D341Med (cell line): ENCODE data around the gene MED12L.
"Not testable (repeated sequence)": the region's sequence is repeated elsewhere in the genome, so short reads cannot be mapped to it uniquely, and the experiment has no call there.

ENCODE experiments used
- DNase-seq: peaks from one replicate; pipeline ENCODE4 v3.0.0; 2012; ENCODE audit warnings: low spot score

MED12L gene

GRCh38 chr3:151209654-151210053 lies 124.2 kb downstream of the MED12L start:
- no peak for DNase-seq

- no peak for DNase-seq
Measured at GRCh38 chr3:151210676-151211381, 125.4 kb downstream of the MED12L start.

GRCh38 chr3:151213151-151213550 lies 127.7 kb downstream of the MED12L start:
- DNase-seq, result no peak

DNA sequence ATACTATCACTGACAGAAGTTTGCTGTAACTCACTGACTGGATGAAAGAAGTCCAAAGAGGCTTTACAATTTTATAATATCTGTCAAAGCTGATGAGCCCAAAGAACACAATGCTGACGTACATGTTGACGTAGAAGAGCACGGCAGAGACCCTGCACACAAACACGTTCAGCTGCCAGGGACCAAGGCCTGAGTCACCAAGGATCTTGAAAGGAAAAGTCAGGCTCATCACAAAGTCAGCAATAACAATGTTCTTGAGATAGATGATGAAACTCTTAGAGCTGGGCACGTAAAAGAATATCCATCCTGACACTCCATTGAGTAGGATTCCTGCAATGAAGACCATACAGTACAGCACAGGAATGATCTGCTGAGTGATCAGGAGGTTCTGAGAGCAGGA lies 128.4 kb downstream of the MED12L start:
- no peak for DNase-seq

DNA sequence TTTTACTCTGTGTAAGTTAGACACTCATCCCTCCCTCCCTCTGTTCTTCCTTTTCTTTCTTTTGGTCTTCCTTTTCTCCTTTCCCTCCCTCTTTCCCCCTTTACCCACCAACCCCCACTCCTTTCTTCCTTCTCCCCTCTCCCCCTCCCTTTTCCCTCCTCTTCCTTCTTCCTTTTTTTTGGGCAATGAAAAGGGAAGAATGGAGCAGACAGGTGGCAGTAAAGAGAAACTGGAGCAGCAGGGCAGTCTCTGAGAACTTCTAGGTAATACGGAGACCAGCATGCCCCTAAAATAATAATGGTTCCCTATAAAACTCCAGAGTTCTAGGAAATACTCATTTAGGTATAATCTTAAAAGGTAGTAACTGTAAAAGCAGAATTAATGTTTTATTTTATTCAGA lies 129.0 kb downstream of the MED12L start:
- DNase-seq, result no peak

DNA sequence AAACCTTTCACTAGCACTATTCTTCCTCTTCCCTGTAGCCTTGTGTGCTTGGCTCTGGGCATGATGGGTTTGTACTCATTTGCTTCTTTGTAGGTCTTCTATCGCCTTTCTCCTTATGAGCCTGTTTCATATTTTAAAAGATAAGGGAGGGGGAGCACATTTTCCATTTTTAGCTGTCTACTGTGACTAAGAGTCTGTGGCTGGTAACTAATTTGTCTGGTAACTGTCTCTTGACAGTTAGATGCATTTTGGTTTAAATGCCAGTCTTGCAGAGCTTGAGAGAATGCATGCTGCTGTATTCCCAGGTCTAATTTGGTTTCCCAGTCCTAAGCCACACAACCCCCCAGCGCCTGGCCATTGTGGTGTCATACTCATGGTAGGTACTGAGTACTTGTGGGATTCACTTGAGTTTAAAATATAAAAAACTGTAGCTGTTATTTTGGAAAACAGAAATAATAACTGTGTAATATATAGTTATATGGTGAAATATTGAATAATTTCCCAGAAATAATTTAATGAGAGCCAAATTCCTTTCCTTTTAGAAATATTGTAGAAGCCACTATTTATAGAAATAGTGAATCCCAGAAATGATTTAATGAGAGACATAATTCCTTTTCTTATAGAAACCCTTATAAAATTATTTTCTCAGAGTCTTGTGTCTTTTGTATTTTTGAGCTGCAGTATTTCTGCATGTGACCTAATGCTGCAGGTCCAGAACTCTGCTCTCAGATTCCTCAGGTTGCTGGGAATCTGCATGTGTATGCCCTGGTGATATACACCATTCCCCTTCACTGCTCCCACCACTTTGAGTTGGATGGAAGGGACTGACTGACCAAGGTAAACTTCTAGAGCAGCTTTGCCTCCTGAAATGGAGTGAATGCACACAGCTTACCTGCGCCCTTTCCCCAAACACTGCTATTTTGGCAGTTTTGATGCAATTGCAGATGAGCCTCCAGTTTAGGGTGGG lies 131.5 kb downstream of the MED12L start:
- DNase-seq, result no peak

DNA sequence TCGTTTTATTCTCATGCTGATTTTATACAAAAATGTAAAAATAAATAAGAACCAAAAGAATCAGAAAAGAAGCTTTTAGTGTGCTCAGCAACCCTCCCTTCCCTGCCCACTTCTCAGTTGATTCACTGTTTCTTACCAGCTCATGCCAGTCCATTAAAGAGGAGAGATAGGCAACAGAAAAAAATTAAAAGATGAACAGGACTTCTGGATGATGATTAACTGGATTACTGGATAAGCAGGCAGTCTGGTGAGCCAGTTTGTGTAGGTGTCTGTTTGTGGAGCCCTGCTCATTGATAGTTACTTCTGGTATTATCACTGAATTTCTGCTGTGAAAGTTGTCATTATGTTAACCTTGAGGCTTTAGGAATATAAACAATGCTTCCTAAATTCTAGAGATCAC lies 132.7 kb downstream of the MED12L start:
- no peak for DNase-seq

GRCh38 chr3:151219056-151219455 lies 133.6 kb downstream of the MED12L start:
- DNase-seq, result no peak

- DNase-seq, result no peak
Measured at GRCh38 chr3:151224268-151224866, 138.9 kb downstream of the MED12L start.

DNA sequence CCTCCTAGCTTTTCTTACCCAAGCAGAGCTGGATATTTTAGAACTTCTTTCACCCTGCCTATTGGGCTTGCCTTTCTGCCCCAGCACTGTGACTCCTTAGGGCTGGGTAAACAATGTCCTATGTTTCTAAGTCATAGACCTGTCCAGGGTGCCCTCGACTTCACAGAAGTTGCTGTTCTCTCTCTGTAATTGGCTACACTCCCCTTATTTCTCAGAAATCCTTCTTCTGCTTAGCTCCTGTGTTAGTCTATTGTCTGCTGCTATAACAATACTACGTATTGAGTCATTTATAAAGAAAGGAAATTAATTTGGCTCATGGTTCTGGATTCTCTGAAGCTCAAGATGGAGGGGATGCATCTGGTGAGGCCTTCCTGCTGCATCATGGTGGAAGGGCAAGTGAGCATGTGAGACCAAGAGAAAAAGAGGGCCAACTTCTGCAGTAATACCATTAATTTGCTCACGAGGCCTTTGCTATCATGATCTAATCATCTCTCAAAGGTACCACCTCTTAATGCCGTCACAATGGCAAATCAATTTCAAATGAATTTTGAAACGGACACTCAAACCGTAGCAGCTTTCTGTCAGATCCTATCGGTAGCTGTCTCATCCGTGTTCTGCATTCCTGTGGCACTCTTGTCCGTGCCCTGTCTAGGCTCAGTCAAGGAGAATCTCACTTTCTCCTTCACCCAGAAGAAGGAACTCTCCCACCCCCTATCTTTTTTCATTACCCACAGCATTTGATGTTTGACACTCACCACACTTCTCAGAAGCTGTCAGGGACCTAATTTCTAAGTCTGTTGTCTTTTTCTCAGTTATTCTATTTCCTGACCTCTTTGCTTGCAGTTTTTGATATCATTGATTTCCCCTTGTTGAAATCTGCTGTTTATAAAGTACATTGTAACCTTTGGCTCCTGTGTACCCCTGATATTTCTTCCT lies 139.8 kb downstream of the MED12L start:
- DNase-seq, result no peak

GRCh38 chr3:151226088-151226563 lies 140.7 kb downstream of the MED12L start:
- no peak for DNase-seq

DNA sequence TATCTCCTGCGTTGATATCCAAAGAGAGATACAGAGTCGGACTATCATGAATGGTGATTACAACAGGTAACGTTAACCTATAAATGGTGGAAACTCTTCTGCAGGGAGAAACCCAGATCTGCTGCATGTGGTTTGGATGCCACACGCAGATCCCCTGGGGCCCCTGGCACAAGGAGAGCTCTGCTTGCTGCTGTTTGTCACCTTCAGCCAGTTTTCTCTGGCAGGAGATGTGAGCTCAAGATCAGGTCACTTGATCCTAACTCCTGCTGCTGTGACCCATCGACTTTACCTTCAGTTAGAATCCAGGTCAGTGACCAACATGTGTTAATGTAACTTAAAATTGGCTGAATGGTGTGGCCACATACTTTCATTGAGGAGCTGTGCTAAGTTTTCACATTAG lies 141.4 kb downstream of the MED12L start:
- DNase-seq, result no peak

GRCh38 chr3:151227266-151227806 lies 141.9 kb downstream of the MED12L start:
- no peak for DNase-seq

GRCh38 chr3:151227807-151228665 lies 142.6 kb downstream of the MED12L start:
- DNase-seq, result peak; percentile 78

GRCh38 chr3:151228666-151229040 lies 143.2 kb downstream of the MED12L start:
- no peak for DNase-seq

- no peak for DNase-seq
Measured at GRCh38 chr3:151230646-151231045, 145.2 kb downstream of the MED12L start.

DNA sequence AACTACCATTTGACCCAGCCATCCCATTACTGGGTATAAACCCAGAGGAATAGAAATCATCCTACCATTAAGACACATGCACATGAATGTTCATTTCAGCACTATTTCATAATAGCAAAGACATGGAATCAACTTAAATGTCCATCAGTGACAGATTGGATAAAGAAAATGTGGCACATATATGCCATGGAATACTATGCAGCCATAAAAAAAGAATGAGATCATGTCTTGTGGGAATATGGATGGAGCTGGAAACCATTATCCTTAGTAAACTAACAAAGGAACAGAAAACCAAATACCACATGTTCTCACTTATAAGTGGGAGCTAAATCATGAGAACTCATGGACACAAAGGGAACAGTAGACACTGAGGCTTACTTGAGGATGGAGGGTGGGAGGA lies 146.9 kb downstream of the MED12L start:
- DNase-seq, result not testable (repeated sequence)

DNA sequence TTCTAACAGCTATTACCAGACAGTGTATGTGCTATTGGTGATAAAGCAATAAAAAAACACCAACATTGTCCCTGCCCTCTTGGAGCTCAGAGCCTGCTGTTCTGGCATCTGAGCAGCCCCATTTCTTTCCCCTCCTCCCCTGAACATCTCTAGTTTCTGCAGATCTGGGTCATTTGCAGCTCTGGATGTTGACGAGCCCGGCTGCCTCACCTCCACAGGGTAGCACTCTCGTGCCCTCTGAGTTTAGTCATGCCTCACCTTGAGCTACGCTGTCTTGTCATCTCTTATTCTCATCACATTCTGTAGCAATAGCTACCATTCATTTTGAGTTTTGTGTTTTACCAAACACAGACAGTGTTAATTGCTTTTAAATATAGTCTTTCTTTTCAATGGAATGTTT lies 147.5 kb downstream of the MED12L start:
- no peak for DNase-seq

DNA sequence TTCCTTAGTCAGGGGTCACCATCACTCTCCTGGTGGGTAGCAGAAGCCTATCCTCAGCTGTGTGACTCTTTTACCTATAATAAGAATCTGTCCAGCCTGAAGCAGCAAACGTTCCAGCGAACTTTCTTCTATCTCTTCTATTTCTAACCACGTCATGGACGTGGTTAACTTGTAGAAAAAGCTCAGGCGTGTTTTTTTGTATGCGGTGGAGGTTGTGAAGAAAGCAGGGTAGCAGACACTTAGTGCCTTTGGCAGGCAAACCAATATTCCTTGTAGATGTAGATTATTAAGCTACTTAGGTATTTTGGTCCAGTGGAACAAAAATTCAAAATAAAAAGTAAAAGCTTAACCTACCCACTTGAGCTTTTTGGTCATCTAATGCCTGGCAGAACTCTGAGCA lies 149.4 kb downstream of the MED12L start:
- no peak for DNase-seq

- DNase-seq, result no peak
Measured at GRCh38 chr3:151236316-151236715, 150.9 kb downstream of the MED12L start.
